Uterus (tissue), 4 donors: ENCODE results near the gene FKBP7. TPM values are rescaled to one million over a fixed set of nuclear protein-coding genes. Genes with fewer than 3 reads are reported as not detected.

Experiments used
- DNase-seq, 2 donors: peaks; one replicate each; pipeline ENCODE4 v3.0.0-alpha.2; 2019 to 2020
- H3K27ac ChIP-seq, 2 donors: fragments of 200-600 bp; sonication (generic); 1 replicate in 1 of 2; 2 replicates in 1 of 2; pipeline ENCODE4 v1.5.1; 2016 to 2018
- H3K27me3 ChIP-seq, 2 donors: fragments of 200-600 bp; sonication (generic); one replicate each; pipeline ENCODE4 v1.5.1; 2018 to 2019; ENCODE audit warnings: control low read depth in 1 of 2
- H3K36me3 ChIP-seq, 2 donors: fragments of 200-600 bp; sonication (generic); one replicate each; pipeline ENCODE4 v1.5.1; 2019; ENCODE audit warnings: control low read depth in 1 of 2
- H3K4me1 ChIP-seq, 2 donors: fragments of 200-600 bp; sonication (generic); one replicate each; pipeline ENCODE4 v1.5.1; 2018 to 2019; ENCODE audit warnings: control low read depth in 1 of 2
- H3K4me3 ChIP-seq, 2 donors: fragments of 200-600 bp; sonication (generic); 1 replicate in 1 of 2; 2 replicates in 1 of 2; pipeline ENCODE4 v1.5.1; 2018 to 2019; ENCODE audit warnings: mild to moderate bottlenecking in 1 of 2
- H3K9me3 ChIP-seq, 2 donors: fragments of 200-600 bp; sonication (generic); one replicate each; pipeline ENCODE4 v1.5.1; 2019; ENCODE audit warnings: control low read depth in 1 of 2
- CTCF ChIP-seq, 4 experiments: fragments of 200-600 bp in 2 of 4; fragments of 450-650 bp in 2 of 4; sonication (generic) in 2 of 4; IDR thresholded peaks; one replicate each; pipeline ENCODE4 v1.5.1; 2016 to 2019; ENCODE audit warnings: antibody characterized with exemption in 4 of 4, mild to moderate bottlenecking in 2 of 4, moderate library complexity in 1 of 4
- POLR2A ChIP-seq, 2 donors: fragments of 450-650 bp; IDR thresholded peaks; one replicate each; pipeline ENCODE4 v1.6.1; 2016; ENCODE audit warnings: antibody characterized with exemption in 2 of 2, mild to moderate bottlenecking in 1 of 2, moderate library complexity in 1 of 2
- intact Hi-C: fragments of 100-400 bp; cut with DNase I; formaldehyde crosslinking; loops from one replicate; pipeline ENCODE4 v1.15.1; 2023; ENCODE audit warnings: low total_unique reads
- total RNA-seq, 4 donors: library from RNA; depleted of rRNA in 3 of 4; stranded (reverse); fragments of >200 nt in 3 of 4; gene quantifications; one replicate each; pipeline versions ENCODE4 v1.1.0 to v1.2.4, GENCODE V29; 2014 to 2023
- donor health status: DM: yes; HTN: yes; CAD: no.

Gene FKBP7
- total RNA-seq, 4 donors from 2014 or later = 5.4 to 87.2 (median 27.0) TPM

- intact Hi-C loops = loop anchor here (2.0 kb wide), 1 partner anchor 30 kb away; the partner anchor contains the start of gene PLEKHA3
- Histone ChIP-seq H3K4me1 (no peaks in the 10 kb centered on the region), H3K9me3 (no peaks in the 10 kb centered on the region), H3K27ac (peak within 1 kb of the TSS; percentile 97 to 98), H3K27me3 (no peaks in the 10 kb centered on the region), H3K36me3 (no peaks in the 10 kb centered on the region), H3K4me3 (peak within 1 kb of the TSS; percentile 66 to 85)
- TF ChIP-seq CTCF (IDR thresholded peaks at IDR 0.05) (peak; percentile 5 to 27 (median 24)), POLR2A (IDR thresholded peaks at IDR 0.05) (peak; percentile 91 to 98)
- peak; percentile 98 to 99 for DNase-seq
Observed at GRCh38 chr2:178450774-178451525, 27.4 kb downstream of the FKBP7 start, which contains the start of the genes PJVK and PRKRA. Gene PJVK, plus strand, starts transcription at chr2:178451378. Its CDS starts 2,032 bp downstream, at chr2:178453410. Gene PRKRA, minus strand, starts transcription at chr2:178451175. Its CDS starts 145 bp downstream, at chr2:178451030.

DNA sequence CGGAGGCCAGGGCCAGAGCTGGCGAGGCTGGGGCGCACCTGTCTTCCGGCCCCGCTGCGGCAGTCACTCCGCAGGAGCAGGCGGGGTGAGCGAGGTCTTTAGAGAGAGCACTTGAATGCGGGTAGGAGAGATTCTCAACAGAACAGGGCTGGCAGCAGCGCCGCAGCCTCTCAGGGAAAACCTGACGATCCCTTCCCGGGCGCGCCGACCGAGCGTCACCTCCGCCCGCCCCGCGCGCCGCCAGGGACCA lies 28.0 kb downstream of the FKBP7 start:
- Histone ChIP-seq H3K4me1 (no peaks in the 10 kb centered on the region), H3K27ac (peak overlapping the region; percentile 97 to 98), H3K4me3 (peak overlapping the region; percentile 66 to 85), H3K27me3 (no peaks in the 10 kb centered on the region), H3K36me3 (no peaks in the 10 kb centered on the region), H3K9me3 (no peaks in the 10 kb centered on the region)
- no peak for DNase-seq
- intact Hi-C loops = loop anchor here (2.0 kb wide), 1 partner anchor 30 kb away; the partner anchor contains the start of gene PLEKHA3
- TF ChIP-seq POLR2A (IDR thresholded peaks at IDR 0.05) = no peak
- no peak for TF ChIP-seq CTCF (IDR thresholded peaks at IDR 0.05)

GRCh38 chr2:178449700-178450523 lies 28.5 kb downstream of the FKBP7 start:
- DNase-seq = no peak
- no peaks in the 10 kb centered on the region for H3K27me3 ChIP-seq
- H3K9me3 ChIP-seq = no peaks in the 10 kb centered on the region
- no peaks in the 10 kb centered on the region for H3K4me1 ChIP-seq
- TF ChIP-seq POLR2A (IDR thresholded peaks at IDR 0.05) = no peak
- no peak for TF ChIP-seq CTCF (IDR thresholded peaks at IDR 0.05)
- peak overlapping the region; percentile 66 to 85 for H3K4me3 ChIP-seq
- no peaks in the 10 kb centered on the region for H3K36me3 ChIP-seq
- intact Hi-C loops = loop anchor here (2.0 kb wide), 1 partner anchor 31 kb away; the partner anchor contains the start of gene PLEKHA3
- peak overlapping the region; percentile 97 to 98 for H3K27ac ChIP-seq

- TF ChIP-seq CTCF (IDR thresholded peaks at IDR 0.05) (no peak), POLR2A (IDR thresholded peaks at IDR 0.05) (no peak)
- Histone ChIP-seq H3K27me3 (no peaks in the 10 kb centered on the region), H3K36me3 (no peaks in the 10 kb centered on the region), H3K9me3 (no peaks in the 10 kb centered on the region), H3K4me1 (no peaks in the 10 kb centered on the region), H3K4me3 (no peak overlapping the region), H3K27ac (peak overlapping the region in 1 of 2 donors; percentile 98)
- intact Hi-C loops = no loop called here
- DNase-seq = no peak
Observed at GRCh38 chr2:178448968-178449661, 29.3 kb downstream of the FKBP7 start.
